Dedifferentiated amniotic fluid mesenchymal stem cell (primary cell): ENCODE results near the gene MVK.

Experiments
- DNase-seq: peaks from one replicate; pipeline ENCODE4 v3.0.0-alpha.2; 2016; ENCODE audit errors: extremely low spot score

Gene MVK

GRCh38 chr12:109566424-109566823 lies 7.2 kb upstream of the MVK start:
- no peak for DNase-seq

- no peak for DNase-seq
Measured at GRCh38 chr12:109567296-109567695, 6.3 kb upstream of the MVK start.

- DNase-seq: no peak
Measured at GRCh38 chr12:109567967-109568366, 5.6 kb upstream of the MVK start.

- DNase-seq: no peak
Measured at GRCh38 chr12:109568486-109568885, 5.1 kb upstream of the MVK start.

- DNase-seq: no peak
Measured at GRCh38 chr12:109571773-109572505, 1.7 kb upstream of the MVK start.

GRCh38 chr12:109572506-109572845 lies 1.1 kb upstream of the MVK start:
- DNase-seq: no peak

GRCh38 chr12:109573914-109574244 lies 285 bp downstream of the MVK start:
- DNase-seq: no peak

GRCh38 chr12:109575683-109576082 lies 2.1 kb downstream of the MVK start:
- DNase-seq: no peak

GRCh38 chr12:109577311-109577710 lies 3.7 kb downstream of the MVK start:
- DNase-seq: no peak

GRCh38 chr12:109578330-109578927 lies 4.8 kb downstream of the MVK start:
- DNase-seq: no peak

GRCh38 chr12:109579639-109580038 lies 6.0 kb downstream of the MVK start:
- DNase-seq: no peak

- DNase-seq: no peak
Measured at GRCh38 chr12:109580272-109580671, 6.7 kb downstream of the MVK start.

GRCh38 chr12:109580684-109581333 lies 7.2 kb downstream of the MVK start:
- no peak for DNase-seq

GRCh38 chr12:109581334-109581691 lies 7.7 kb downstream of the MVK start:
- no peak for DNase-seq

- DNase-seq: no peak
Measured at GRCh38 chr12:109581856-109582255, 8.3 kb downstream of the MVK start.

GRCh38 chr12:109582636-109583035 lies 9.0 kb downstream of the MVK start:
- DNase-seq: no peak

- no peak for DNase-seq
Measured at GRCh38 chr12:109583733-109584132, 10.1 kb downstream of the MVK start.

- DNase-seq: no peak
Measured at GRCh38 chr12:109586385-109587296, 13.0 kb downstream of the MVK start.

GRCh38 chr12:109587921-109588320 lies 14.3 kb downstream of the MVK start:
- DNase-seq: no peak

- no peak for DNase-seq
Measured at GRCh38 chr12:109588461-109589239, 15.1 kb downstream of the MVK start.

- DNase-seq: no peak
Measured at GRCh38 chr12:109589240-109589590, 15.6 kb downstream of the MVK start.
